Activated CD8-positive, alpha-beta T cell treated with anti-CD3 and anti-CD28 coated beads, Interleukin-2, amount 10 ng/mL, durations not matched to agents 7 days and 5 days (primary cell): ENCODE results near the gene ANAPC10. TPM values are rescaled to one million over a fixed set of nuclear protein-coding genes. Genes with fewer than 3 reads are reported as not detected.
"Not testable (repeated sequence)": the region's sequence is repeated elsewhere in the genome, so short reads cannot be mapped to it uniquely, and the experiment has no call there.

Experiments
- ATAC-seq: fragments of 150-1000 bp; cut with Tn5 transposase; one replicate; pipeline ENCODE4 v1.10.0; 2021; ENCODE audit warnings: moderate library complexity
- CTCF ChIA-PET: fragments of 350-600 bp; sonication (Branson Sonifier 250); formaldehyde crosslinking; loops from one replicate; lab custom pipeline; 2021; ENCODE audit warnings: antibody characterized with exemption; lab: Charles Lee
- POLR2A ChIA-PET: fragments of 350-600 bp; sonication (Branson Sonifier 250); formaldehyde crosslinking; loops from one replicate; lab custom pipeline; 2021; ENCODE audit warnings: antibody characterized with exemption; lab: Charles Lee
- DNase-seq: peaks from one replicate; pipeline ENCODE4 v3.0.0-alpha.2; 2020
- H3K27ac Mint-ChIP-seq: one replicate; pipeline ENCODE4 v1.8.0; 2021; ENCODE audit warnings: mild to moderate bottlenecking, mixed read lengths
- H3K27me3 Mint-ChIP-seq: one replicate; pipeline ENCODE4 v1.8.0; 2021; ENCODE audit warnings: low read depth, mixed read lengths
- H3K36me3 Mint-ChIP-seq: one replicate; pipeline ENCODE4 v1.8.0; 2021; ENCODE audit warnings: low read depth, mixed read lengths
- H3K4me1 Mint-ChIP-seq: one replicate; pipeline ENCODE4 v1.8.0; 2021; ENCODE audit warnings: low read depth, mixed read lengths
- H3K4me3 Mint-ChIP-seq: one replicate; pipeline ENCODE4 v1.8.0; 2021; ENCODE audit warnings: mild to moderate bottlenecking, mixed read lengths
- H3K9me3 Mint-ChIP-seq: one replicate; pipeline ENCODE4 v1.8.0; 2022; ENCODE audit warnings: mixed read lengths; ENCODE audit not compliant: insufficient read depth
- total RNA-seq, 2 experiments: library from RNA; stranded (reverse); gene quantifications; one replicate each; pipeline ENCODE4 v1.2.3, GENCODE V29; 2021

Gene ANAPC10
- total RNA-seq, 2 experiments from 2014 or later, result 24.5 to 26.0 TPM

DNA sequence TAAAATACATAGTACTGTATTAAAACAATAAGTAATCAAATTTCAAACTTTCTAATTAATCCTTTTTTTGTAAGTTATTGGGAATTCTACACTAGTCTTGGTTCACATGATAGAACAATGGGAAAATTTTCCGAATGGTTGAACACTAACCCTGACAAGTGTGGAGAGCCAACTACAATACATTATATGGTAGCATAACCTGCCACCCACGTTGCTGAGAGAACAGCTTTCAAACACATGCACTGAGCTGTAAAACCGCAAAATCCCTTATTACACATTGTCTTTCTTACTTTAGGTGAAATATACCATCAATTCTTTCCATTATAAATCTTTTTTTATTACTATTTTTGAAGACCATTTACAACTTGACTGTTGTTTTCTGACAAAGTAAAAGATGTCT, 54.7 kb downstream of the ANAPC10 start:
- DNase-seq (no peak), ATAC-seq (no peak)
- H3K4me3 Mint-ChIP-seq, result no peak overlapping the region
- peaks cover 5% of the 10 kb centered on the region for H3K36me3 Mint-ChIP-seq
- POLR2A ChIA-PET, result no interaction called here
- CTCF ChIA-PET, result no interaction called here
- H3K4me1 Mint-ChIP-seq, result peaks cover 3% of the 10 kb centered on the region
- no peaks in the 10 kb centered on the region for H3K9me3 Mint-ChIP-seq
- no peaks in the 10 kb centered on the region for H3K27me3 Mint-ChIP-seq
- no peak overlapping the region for H3K27ac Mint-ChIP-seq

DNA sequence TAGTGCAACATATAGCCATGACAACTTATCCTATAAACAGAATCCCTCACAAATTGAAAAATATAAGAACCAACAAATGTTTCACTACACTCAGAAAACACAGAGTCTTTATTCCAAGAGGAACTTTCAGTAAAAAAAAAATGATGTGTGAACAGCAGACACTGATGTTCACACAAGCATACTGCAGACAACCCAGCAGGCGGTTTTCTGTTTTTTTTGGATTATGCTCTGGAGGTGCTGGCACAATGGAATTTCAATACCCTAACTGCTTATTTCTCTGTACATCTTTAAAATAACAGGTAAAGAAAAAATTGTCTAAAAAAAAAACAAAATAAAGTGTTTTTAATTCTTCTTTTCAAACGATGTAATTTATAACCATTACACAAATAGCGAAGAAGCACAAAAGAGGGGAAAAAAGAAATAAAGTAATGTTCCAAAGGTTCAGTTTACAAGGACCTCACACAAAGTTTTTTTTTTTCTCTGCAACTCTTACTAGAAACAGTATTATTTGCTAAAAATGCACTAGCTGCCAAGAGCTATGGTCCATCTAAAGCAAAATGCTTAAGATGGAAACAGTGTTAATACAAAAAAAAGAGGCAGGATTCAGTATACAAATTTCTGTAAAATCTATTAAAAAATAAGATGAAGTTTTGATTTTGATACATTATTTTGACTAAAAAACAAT, 55.3 kb downstream of the ANAPC10 start:
- no peaks in the 10 kb centered on the region for H3K27me3 Mint-ChIP-seq
- peaks cover 3% of the 10 kb centered on the region for H3K4me1 Mint-ChIP-seq
- POLR2A ChIA-PET, result no interaction called here
- peaks cover 5% of the 10 kb centered on the region for H3K36me3 Mint-ChIP-seq
- no peak overlapping the region for H3K27ac Mint-ChIP-seq
- no peak for DNase-seq
- no peaks in the 10 kb centered on the region for H3K9me3 Mint-ChIP-seq
- H3K4me3 Mint-ChIP-seq, result no peak overlapping the region
- ATAC-seq, result no peak
- CTCF ChIA-PET, result no interaction called here

DNA sequence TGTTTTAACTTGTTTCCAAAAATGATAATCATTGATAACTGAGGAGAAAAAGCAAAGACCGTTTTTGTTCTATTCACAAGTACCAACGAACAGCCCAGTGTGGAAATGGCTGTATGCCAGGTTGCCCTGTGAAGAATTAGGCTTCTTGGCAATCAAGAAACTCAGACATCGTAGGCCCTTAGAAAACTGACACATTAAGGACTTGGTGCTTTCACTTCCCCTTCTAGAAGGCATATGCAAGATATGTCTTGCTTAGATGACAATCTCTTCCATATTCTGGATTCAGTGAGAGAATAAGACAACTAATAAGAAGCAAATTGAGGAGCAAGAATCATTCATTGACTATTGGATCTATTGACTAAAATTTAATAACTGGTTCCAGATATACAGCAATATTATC, 56.6 kb downstream of the ANAPC10 start:
- Mint-ChIP-seq H3K27ac (no peak overlapping the region), H3K36me3 (peaks cover 5% of the 10 kb centered on the region), H3K27me3 (no peaks in the 10 kb centered on the region), H3K4me3 (no peak overlapping the region), H3K9me3 (no peaks in the 10 kb centered on the region), H3K4me1 (peaks cover 3% of the 10 kb centered on the region)
- POLR2A ChIA-PET, result no interaction called here
- no peak for ATAC-seq
- CTCF ChIA-PET, result no interaction called here
- DNase-seq, result no peak

DNA sequence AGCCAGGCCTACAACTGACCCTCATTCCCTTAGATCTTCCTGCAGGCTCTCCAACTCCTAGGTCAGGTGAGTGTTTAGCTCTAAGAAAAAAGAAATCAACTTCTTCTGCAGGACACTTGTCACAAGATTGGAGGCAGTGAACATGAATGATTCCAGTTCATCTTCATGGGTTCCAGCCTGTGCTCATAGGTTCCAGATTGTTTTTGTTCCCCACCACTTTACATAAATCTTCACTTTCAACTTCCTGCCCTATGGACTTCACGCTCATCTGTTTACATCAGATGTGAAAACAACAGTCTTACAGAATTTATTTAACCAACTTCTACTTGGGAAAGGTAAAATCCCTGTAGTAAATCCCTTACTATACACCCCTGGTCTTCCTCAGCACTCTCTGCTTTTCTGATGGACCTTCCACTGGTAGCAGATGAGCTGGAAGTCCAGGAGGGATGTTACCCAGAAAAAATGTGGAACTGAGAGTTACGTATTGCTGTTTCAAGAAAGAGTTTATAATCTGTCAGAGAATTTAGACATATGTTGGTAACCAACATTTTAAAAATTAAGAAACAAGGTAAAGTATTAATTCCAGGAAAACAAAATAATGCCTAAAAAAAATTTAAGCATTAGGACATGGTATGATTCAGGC, 62.4 kb downstream of the ANAPC10 start:
- Mint-ChIP-seq H3K9me3 (no peaks in the 10 kb centered on the region), H3K36me3 (peaks cover 42% of the 10 kb centered on the region), H3K4me3 (no peak overlapping the region), H3K4me1 (peaks cover 6% of the 10 kb centered on the region), H3K27ac (no peak overlapping the region), H3K27me3 (no peaks in the 10 kb centered on the region)
- DNase-seq, result no peak
- ChIA-PET CTCF (interaction anchor here (1.1 kb wide), 1 partner anchor 23 kb away, joined by 3 read pairs; no protein-coding TSS in a partner anchor), POLR2A (no interaction called here)
- no peak for ATAC-seq

DNA sequence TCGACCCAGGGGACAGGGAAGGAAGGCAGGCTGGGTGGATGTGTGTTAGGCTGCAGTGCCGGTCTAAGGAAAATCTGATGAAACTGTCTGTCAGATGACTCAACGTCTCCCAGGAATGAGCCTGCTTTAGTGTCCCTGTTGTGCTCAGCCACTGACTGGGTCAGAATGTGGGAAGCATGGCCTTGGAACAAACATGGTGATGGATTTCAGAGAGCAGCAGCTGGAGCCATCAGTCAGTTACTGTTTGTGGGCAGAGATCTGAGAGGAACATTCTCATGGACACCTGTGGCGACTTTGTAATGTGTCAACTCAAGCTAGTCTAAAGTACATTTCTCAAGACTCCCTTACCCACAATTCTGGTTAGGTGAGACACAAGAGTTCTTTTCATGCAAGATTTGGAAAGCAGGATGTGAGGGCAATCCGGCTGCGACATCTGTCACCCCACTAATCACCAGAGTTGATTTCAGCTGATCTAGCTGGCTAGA, 63.2 kb downstream of the ANAPC10 start:
- no peaks in the 10 kb centered on the region for H3K27me3 Mint-ChIP-seq
- H3K9me3 Mint-ChIP-seq, result no peaks in the 10 kb centered on the region
- no peak overlapping the region for H3K4me3 Mint-ChIP-seq
- peaks cover 6% of the 10 kb centered on the region for H3K4me1 Mint-ChIP-seq
- ATAC-seq (no peak), DNase-seq (no peak)
- H3K36me3 Mint-ChIP-seq, result peaks cover 47% of the 10 kb centered on the region
- ChIA-PET POLR2A (no interaction called here), CTCF (interaction anchor here (0.6 to 1.1 kb wide), 2 partner anchors 24 to 26 kb away, joined by 3 read pairs; no protein-coding TSS in a partner anchor)
- H3K27ac Mint-ChIP-seq, result no peak overlapping the region

DNA sequence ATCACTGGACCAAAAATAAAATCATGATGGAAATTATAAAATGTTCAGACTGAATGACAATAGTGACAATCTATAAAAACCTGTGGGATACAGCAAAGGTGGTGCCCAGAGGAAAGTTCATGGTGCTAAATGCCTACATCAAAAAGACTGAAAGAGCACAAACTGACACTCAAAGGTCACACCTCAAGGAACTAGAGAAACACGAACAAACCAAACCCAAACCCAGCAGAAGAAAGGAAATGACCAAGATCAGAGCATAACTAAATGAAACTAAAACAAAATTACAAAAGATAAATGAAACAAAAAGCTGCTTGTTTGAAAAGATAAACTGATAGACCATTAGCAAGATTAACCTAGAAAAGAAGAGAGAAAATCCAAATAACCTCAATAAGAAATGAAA, 78.7 kb downstream of the ANAPC10 start:
- peak; percentile 36 for ATAC-seq
- ChIA-PET CTCF (interaction anchor here (0.9 to 1.2 kb wide), 2 partner anchors 75 to 107 kb away, joined by 3 to 4 read pairs; no protein-coding TSS in a partner anchor), POLR2A (interaction anchor here (0.6 kb wide), 1 partner anchor 119 kb away, joined by 3 read pairs; no protein-coding TSS in a partner anchor)
- no peaks in the 10 kb centered on the region for H3K27me3 Mint-ChIP-seq
- peaks cover 66% of the 10 kb centered on the region for H3K36me3 Mint-ChIP-seq
- peak overlapping the region; percentile 68 for H3K4me3 Mint-ChIP-seq
- H3K27ac Mint-ChIP-seq, result peak overlapping the region; percentile 94
- DNase-seq, result peak; percentile 33
- H3K4me1 Mint-ChIP-seq, result peaks cover 39% of the 10 kb centered on the region
- peaks cover 21% of the 10 kb centered on the region for H3K9me3 Mint-ChIP-seq

DNA sequence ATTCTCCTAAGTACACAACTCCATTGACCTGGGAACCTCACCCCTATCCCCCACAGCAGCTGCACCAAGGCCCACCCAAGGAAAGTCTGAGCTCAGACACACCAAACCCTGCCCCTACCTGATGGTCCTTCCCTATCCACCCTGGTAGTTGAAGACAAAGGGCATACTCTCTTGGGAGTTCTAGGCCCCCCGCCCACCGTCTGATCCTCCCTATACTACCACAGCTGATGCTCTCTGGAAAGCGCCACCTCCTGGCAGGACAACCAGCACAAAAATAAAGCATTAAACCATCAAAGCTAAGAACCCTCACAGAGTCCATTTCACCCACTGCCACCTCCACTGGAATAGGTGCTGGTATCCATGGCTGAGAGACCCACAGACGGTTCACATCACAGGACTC, 83.6 kb downstream of the ANAPC10 start:
- Mint-ChIP-seq H3K36me3 (peaks cover 56% of the 10 kb centered on the region), H3K27me3 (no peaks in the 10 kb centered on the region), H3K4me1 (peaks cover 35% of the 10 kb centered on the region), H3K9me3 (peaks cover 10% of the 10 kb centered on the region), H3K27ac (no peak overlapping the region), H3K4me3 (no peak overlapping the region)
- DNase-seq, result no peak
- CTCF ChIA-PET, result interaction anchor here (1.1 kb wide), 1 partner anchor 84 kb away, joined by 3 read pairs; the partner anchor contains the start of genes ABCE1 and ANAPC10
- ATAC-seq, result no peak
- POLR2A ChIA-PET, result no interaction called here

DNA sequence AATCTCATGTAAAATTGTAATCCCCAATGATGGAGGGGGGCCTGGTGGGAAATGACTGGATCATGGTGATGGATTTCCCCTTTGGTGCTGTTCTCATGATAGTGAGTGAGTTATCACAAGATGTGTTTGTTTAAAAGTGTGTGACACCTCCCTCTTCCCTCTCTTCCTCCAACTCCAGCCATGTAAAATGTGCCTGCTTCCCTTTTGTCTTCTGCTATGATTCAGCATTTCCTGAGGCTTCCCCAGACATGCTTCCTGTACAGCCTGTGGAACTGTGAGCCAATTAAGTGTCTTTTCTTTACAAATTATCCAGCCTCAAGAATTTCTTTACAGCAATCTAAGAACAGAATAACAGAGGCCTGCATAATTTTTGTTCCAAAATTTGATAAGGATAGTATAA, 85.2 kb downstream of the ANAPC10 start:
- Mint-ChIP-seq H3K36me3 (peaks cover 59% of the 10 kb centered on the region), H3K27ac (peak overlapping the region; percentile 7)
- POLR2A ChIA-PET, result no interaction called here

DNA sequence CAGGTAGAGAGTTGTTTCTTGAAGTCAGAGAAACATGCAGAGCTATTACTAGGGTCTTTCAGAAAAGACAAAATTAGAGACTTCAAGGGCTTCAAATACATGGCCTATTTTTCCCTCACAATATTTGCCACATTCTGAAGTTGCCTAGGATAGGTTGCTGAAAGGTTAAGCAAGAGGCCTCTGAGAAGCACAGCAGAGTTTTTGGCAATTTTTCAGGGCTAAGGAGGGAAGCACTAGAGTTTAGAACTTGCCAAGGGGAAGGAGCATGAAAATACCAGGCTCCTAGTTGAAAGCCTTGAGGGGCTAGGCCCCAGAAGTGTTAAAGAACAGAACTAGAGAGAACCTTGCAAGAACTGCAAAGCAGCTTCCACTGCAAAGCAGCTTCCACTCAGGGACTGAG, 86.4 kb downstream of the ANAPC10 start:
- POLR2A ChIA-PET, result no interaction called here
- Mint-ChIP-seq H3K4me3 (no peak overlapping the region), H3K4me1 (peaks cover 17% of the 10 kb centered on the region), H3K36me3 (peaks cover 54% of the 10 kb centered on the region), H3K27ac (no peak overlapping the region), H3K9me3 (peaks cover 10% of the 10 kb centered on the region), H3K27me3 (no peaks in the 10 kb centered on the region)
- CTCF ChIA-PET, result no interaction called here
- DNase-seq (no peak), ATAC-seq (no peak)

More for the DNA sequence above, 85.2 kb downstream of the ANAPC10 start:
- Mint-ChIP-seq H3K4me1 (peaks cover 23% of the 10 kb centered on the region), H3K27me3 (no peaks in the 10 kb centered on the region), H3K9me3 (peaks cover 10% of the 10 kb centered on the region), H3K4me3 (no peak overlapping the region)
- DNase-seq (no peak), ATAC-seq (no peak)
- CTCF ChIA-PET, result no interaction called here

DNA sequence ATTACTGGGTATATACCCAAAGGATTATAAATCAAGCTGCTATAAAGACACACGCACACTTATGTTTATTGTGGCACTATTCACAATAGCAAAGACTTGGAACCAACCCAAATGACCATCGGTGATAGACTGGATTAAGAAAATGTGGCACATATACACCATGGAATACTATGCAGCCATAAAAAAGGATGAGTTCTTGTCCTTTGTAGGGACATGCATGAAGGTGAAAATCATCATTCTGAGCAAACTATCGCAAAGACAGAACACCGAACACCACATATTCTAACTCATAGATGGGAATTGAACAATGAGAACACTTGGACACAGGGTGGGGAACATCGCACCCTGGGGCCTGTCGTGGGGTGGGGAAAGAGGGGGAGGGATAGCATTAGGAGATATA, 87.7 kb downstream of the ANAPC10 start:
- H3K27ac Mint-ChIP-seq, ATAC-seq, CTCF ChIA-PET, H3K9me3 Mint-ChIP-seq, DNase-seq, H3K27me3 Mint-ChIP-seq, H3K4me3 Mint-ChIP-seq, POLR2A ChIA-PET: not testable (repeated sequence)
- Mint-ChIP-seq H3K4me1 (peaks cover 17% of the 10 kb centered on the region), H3K36me3 (peaks cover 49% of the 10 kb centered on the region)

DNA sequence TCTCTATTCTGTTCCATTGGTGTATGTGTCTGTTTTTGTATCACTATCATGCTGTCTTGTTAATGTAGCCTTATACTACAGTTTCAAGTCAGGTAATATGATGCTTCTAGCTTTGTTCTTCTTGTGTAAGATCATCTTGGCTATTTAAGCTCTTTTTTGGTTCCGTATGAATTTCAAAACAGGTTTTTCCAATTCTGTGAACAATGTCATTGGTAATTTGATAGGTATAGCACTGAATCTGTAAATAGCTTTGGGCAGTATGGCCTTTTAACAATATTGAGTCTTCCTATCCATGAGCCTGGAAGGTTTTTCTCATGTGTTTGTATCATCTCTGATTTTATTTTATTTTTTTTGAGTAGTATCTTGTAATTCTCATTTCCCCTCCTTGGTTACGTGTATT, 94.3 kb downstream of the ANAPC10 start:
- ATAC-seq (no peak), DNase-seq (no peak)
- CTCF ChIA-PET, result no interaction called here
- H3K36me3 Mint-ChIP-seq, result peaks cover 39% of the 10 kb centered on the region
- peaks cover 4% of the 10 kb centered on the region for H3K4me1 Mint-ChIP-seq
- H3K27me3 Mint-ChIP-seq, result no peaks in the 10 kb centered on the region
- H3K9me3 Mint-ChIP-seq, result no peaks in the 10 kb centered on the region
- no peak overlapping the region for H3K4me3 Mint-ChIP-seq
- H3K27ac Mint-ChIP-seq, result no peak overlapping the region
- POLR2A ChIA-PET, result no interaction called here

DNA sequence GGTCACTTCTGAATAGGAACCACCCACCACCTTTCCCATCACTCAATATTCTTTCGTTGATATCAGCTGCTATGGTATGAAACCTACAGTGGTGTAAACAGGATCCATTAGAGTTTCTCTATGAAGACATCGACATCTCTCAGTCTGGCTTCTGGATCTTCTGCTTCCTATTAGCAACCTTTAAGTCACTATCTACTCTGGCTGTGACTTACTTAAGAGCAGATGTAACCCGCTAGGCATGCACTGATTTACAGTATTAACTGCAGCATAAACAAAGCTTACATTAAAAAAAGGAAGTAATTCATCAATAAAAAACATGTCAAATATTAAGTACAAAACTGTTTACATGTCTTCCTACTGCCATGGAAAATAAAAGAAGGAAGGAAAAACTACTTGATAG, 96.4 kb downstream of the ANAPC10 start:
- ATAC-seq (no peak), DNase-seq (no peak)
- peaks cover 4% of the 10 kb centered on the region for H3K4me1 Mint-ChIP-seq
- H3K27ac Mint-ChIP-seq, result no peak overlapping the region
- H3K36me3 Mint-ChIP-seq, result peaks cover 35% of the 10 kb centered on the region
- CTCF ChIA-PET, result no interaction called here
- no peaks in the 10 kb centered on the region for H3K9me3 Mint-ChIP-seq
- no peak overlapping the region for H3K4me3 Mint-ChIP-seq
- H3K27me3 Mint-ChIP-seq, result no peaks in the 10 kb centered on the region
- POLR2A ChIA-PET, result no interaction called here
